Measurements from ENCODE around the gene OR51G1.

Gene OR51G1

GRCh38 chr11:4947505-4947904 lies 23.4 kb upstream of the OR51G1 start, which contains the start of gene OR51A4:
Gene OR51A4 (minus strand): TSS chr11:4947605. CDS start chr11:4947100, 505 bp downstream.
- Histone ChIP-seq H3K79me2 (ENCODE audit: low read length) (no peaks in the 10 kb centered on the region), H3K4me3 (ENCODE audit: low read length) (no peak within 1 kb of the TSS), H3K4me1 (ENCODE audit: low read length) (no peaks in the 10 kb centered on the region), H3K9me3 (replicated peaks; ENCODE audit: insufficient read depth, low read length) (no peaks in the 10 kb centered on the region), H4K20me1 (ENCODE audit: insufficient read depth, low read length) (no peaks in the 10 kb centered on the region), H2AFZ (ENCODE audit: low read length) (no peak within 1 kb of the TSS), H3K9me2 (replicated peaks; ENCODE audit: insufficient read depth, low read length) (no peaks in the 10 kb centered on the region), H3K27me3 (replicated peaks; ENCODE audit: insufficient read depth, low read length) (no peaks in the 10 kb centered on the region), H3K4me2 (ENCODE audit: low read depth, low read length) (no peak within 1 kb of the TSS), H3K36me3 (replicated peaks; ENCODE audit: insufficient read depth, low read length) (no peaks in the 10 kb centered on the region), H3K27ac (ENCODE audit: low read length) (no peak within 1 kb of the TSS), H3F3A (ENCODE audit: insufficient read depth, low read length) (no peaks in the 10 kb centered on the region), H3K9ac (ENCODE audit: low read length) (no peak within 1 kb of the TSS)
- TF ChIP-seq EZH2 (optimal IDR thresholded peaks at IDR 0.05; ENCODE audit: low read depth, low read length) (no peak), EZH2phosphoT487 (IDR thresholded peaks at IDR 0.05; ENCODE audit: low read length) (no peak)
- TF ChIP-seq, protein P1, sequence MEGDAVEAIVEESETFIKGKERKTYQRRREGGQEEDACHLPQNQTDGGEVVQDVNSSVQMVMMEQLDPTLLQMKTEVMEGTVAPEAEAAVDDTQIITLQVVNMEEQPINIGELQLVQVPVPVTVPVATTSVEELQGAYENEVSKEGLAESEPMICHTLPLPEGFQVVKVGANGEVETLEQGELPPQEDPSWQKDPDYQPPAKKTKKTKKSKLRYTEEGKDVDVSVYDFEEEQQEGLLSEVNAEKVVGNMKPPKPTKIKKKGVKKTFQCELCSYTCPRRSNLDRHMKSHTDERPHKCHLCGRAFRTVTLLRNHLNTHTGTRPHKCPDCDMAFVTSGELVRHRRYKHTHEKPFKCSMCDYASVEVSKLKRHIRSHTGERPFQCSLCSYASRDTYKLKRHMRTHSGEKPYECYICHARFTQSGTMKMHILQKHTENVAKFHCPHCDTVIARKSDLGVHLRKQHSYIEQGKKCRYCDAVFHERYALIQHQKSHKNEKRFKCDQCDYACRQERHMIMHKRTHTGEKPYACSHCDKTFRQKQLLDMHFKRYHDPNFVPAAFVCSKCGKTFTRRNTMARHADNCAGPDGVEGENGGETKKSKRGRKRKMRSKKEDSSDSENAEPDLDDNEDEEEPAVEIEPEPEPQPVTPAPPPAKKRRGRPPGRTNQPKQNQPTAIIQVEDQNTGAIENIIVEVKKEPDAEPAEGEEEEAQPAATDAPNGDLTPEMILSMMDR (IDR thresholded peaks at IDR 0.05; ENCODE audit: low read length) = no peak
- DNase-seq = no peak

GRCh38 chr11:4936745-4937144 lies 12.6 kb upstream of the OR51G1 start:
- H3K9me2 ChIP-seq (replicated peaks; ENCODE audit: insufficient read depth, low read length) = no peaks in the 10 kb centered on the region
- DNase-seq = no peak
- no peaks in the 10 kb centered on the region for H3F3A ChIP-seq (ENCODE audit: insufficient read depth, low read length)
- no peaks in the 10 kb centered on the region for H3K4me1 ChIP-seq (ENCODE audit: low read length)
- no peaks in the 10 kb centered on the region for H3K79me2 ChIP-seq (ENCODE audit: low read length)
- no peaks in the 10 kb centered on the region for H3K27me3 ChIP-seq (replicated peaks; ENCODE audit: insufficient read depth, low read length)
- no peak overlapping the region for H3K4me3 ChIP-seq (ENCODE audit: low read length)
- no peak overlapping the region for H2AFZ ChIP-seq (ENCODE audit: low read length)
- no peak overlapping the region for H3K9ac ChIP-seq (ENCODE audit: low read length)
- no peaks in the 10 kb centered on the region for H3K36me3 ChIP-seq (replicated peaks; ENCODE audit: insufficient read depth, low read length)
- no peak overlapping the region for H3K4me2 ChIP-seq (ENCODE audit: low read depth, low read length)
- no peaks in the 10 kb centered on the region for H3K9me3 ChIP-seq (replicated peaks; ENCODE audit: insufficient read depth, low read length)
- TF ChIP-seq EZH2phosphoT487 (IDR thresholded peaks at IDR 0.05; ENCODE audit: low read length) (no peak), EZH2 (optimal IDR thresholded peaks at IDR 0.05; ENCODE audit: low read depth, low read length) (no peak)
- TF ChIP-seq, protein P1 (IDR thresholded peaks at IDR 0.05; ENCODE audit: low read length) = no peak
- H3K27ac ChIP-seq (ENCODE audit: low read length) = no peak overlapping the region
- H4K20me1 ChIP-seq (ENCODE audit: insufficient read depth, low read length) = no peaks in the 10 kb centered on the region

DNA sequence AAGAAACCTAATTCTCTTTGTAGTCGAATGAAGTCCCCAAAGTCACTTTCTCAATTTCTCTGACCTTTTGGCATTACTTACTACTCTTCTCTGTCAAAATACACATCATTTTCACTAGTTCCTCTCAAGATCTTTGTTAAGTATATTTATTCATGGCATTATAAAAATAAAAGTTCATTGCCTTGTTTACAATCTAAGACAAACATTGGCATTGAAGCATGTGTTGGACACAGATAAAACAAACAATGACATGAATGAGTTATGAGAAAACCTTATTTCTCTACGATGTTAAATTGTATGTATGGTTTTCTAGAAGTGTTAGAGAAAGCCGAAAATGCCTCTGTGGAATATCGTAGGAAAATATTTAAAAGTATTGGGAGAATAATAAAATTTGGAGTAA lies 8.6 kb upstream of the OR51G1 start:
- Histone ChIP-seq H3K9me2 (replicated peaks; ENCODE audit: insufficient read depth, low read length) (no peaks in the 10 kb centered on the region), H2AFZ (ENCODE audit: low read length) (no peak overlapping the region), H3K36me3 (replicated peaks; ENCODE audit: insufficient read depth, low read length) (no peaks in the 10 kb centered on the region), H3K4me1 (ENCODE audit: low read length) (no peaks in the 10 kb centered on the region), H3K4me3 (ENCODE audit: low read length) (no peak overlapping the region), H3F3A (ENCODE audit: insufficient read depth, low read length) (no peaks in the 10 kb centered on the region), H3K27ac (ENCODE audit: low read length) (no peak overlapping the region), H3K79me2 (ENCODE audit: low read length) (no peaks in the 10 kb centered on the region), H4K20me1 (ENCODE audit: insufficient read depth, low read length) (no peaks in the 10 kb centered on the region), H3K27me3 (replicated peaks; ENCODE audit: insufficient read depth, low read length) (no peaks in the 10 kb centered on the region), H3K9ac (ENCODE audit: low read length) (no peak overlapping the region), H3K4me2 (ENCODE audit: low read depth, low read length) (no peak overlapping the region), H3K9me3 (replicated peaks; ENCODE audit: insufficient read depth, low read length) (no peaks in the 10 kb centered on the region)
- TF ChIP-seq EZH2phosphoT487 (IDR thresholded peaks at IDR 0.05; ENCODE audit: low read length) = no peak
- TF ChIP-seq EZH2 (optimal IDR thresholded peaks at IDR 0.05; ENCODE audit: low read depth, low read length) = no peak
- TF ChIP-seq, protein P1 (IDR thresholded peaks at IDR 0.05; ENCODE audit: low read length) = no peak
- no peak for DNase-seq
